Left forelimb (tissue), 1 donor: ENCODE measurements around the gene PTF1A.
"Not testable (repeated sequence)": the region's sequence is repeated elsewhere in the genome, so short reads cannot be mapped to it uniquely, and the experiment has no call there.

Experiments used
- DNase-seq: peaks from one replicate; pipeline ENCODE4 v3.0.0-alpha.2; 2018; ENCODE audit warnings: low spot score

Gene PTF1A

DNA sequence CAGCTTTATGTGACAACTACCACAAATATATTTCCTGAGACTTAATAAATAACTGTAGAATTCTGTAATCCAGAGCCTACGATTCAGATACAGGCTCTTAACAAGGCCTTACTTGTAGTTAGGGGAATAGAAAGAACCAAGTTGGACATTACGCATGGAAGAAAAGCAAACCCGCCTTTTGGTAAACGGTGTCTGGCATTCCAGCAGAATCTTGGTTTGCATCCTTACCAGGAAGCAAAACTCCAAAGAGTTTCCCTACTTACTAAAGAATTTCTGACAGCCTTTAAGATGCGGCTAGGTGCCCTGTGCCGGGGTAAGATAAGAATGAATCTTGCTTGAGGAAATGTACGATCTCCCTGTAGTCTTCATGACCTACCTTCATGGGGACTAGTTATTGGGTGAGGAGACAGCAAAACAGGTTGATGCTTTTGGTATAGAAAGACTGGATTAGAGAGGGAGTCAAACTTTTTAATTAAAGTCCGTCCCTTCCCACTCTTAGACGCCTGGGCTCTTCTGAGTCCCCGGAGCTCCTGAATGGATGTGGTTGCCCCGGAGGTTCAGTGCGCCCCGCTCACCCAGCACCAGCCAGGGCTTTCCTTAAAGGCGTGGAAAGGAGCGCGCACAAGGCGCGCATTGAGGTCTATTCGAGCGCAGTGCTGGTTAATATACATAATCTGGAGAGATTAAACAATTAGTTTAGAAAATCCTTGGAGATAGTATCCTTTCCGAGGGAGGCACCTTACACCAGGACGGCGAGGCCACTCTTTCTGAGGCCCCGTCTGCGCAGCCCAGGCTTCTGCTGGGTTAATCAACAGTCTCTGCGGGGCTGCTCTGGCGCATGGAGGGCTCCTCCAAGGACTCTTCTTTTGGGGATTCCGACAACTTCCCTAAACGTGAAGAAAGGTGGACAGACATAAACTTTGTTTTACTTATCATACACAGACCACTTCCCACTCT lies 11.5 kb downstream of the PTF1A start:
- DNase-seq: no peak

DNA sequence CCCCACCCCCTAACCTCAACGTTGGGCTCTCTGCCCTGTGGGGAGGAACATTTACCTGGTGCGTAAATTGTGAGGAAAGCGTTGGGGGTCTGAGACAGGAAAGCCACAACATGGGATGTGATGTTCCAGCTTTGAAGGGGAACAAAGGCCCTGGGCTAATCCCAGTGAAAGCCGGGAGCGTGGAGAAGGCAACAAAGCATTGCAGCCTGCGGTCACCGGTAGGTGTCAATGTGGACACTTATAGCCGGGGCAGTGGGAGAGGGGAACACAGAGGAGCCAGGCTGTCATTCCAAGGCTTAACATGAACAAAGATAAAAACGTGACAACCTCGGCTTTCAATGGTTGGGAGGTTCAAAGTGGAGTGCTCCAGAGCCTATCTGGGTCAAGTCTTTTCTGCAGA lies 12.7 kb downstream of the PTF1A start:
- no peak for DNase-seq

DNA sequence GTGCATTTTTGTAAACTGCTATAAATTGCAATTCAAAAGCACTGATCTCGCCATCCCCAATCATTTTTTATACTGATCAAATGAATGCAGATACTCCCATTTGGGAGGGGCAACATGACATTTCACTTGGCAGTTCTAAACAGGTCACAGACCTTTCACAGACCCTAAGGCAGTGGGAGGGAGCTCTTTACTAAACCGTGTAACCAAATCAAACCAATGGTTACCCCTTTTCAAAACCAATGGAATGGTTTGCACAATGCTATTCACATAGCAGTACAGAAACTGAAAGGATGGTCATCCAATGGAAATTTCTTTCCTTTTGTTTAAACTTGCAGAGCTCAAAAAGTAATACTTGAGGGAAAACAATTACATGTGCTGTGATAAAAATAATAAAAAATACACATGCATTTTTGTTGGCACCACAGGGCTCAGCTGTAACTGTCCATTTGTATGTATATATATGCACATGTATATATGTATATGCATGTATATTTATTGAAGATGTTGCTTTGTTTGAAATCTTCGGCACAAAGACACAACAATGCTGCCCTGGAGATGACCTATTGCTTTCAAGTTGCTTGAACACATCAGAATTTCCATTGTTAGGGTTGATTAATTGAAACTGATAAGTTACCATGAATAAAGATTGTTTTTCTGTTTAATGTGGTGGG lies 14.0 kb downstream of the PTF1A start:
- DNase-seq: no peak

DNA sequence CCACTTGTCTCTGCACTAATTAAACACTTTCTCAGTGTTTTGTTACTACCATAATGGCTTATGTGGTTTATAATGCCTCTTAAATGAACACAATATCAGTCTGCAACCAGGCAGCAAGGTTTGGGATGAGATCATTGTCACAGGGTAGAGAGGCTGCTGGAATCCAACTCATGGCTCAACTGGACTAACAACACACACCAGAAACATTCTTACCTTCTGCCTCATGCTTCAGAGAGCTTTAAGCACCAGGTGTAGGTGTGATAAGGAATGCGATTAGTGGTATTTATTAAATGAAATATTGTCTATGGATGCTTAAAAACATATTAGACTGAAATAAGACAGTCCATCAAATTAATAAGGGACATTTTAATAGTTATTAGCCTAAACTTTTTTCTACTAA lies 25.4 kb downstream of the PTF1A start:
- no peak for DNase-seq

DNA sequence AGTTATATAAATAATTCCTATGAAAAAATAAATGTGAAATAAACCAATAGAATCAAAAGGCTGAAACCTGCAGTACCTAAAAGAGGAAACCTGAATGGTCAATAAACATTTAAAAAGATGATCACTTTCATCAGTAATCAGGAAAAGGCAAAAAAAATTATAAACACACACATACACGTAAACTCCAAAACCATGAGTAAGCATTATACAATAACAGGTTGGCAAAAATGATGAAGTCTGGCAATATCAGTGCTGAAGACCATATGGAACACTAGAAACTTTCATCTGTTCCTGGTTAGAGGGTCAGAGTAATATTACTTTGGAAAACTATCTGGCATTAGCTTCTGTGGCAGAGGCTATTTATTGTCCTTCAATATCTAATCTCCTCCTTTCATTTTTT lies 38.5 kb downstream of the PTF1A start:
- DNase-seq: no peak

DNA sequence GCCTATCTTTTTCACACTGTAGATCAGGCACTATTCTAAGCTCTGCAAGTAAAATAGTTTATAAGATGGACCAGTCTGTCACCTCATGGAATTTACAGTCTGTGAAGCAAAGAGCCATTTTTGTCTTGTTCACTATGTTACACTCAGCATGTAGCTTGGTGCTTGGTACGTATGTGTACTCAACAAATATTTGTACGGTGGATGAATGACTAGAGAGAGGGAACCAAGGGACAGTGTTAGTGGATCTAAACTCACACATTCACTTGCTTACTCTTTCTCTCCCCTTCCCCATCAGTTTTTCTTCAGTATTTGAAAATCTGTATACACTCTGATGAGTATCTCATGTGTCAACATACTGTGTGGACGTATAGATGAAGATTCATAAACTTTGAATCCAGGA lies 45.9 kb downstream of the PTF1A start:
- DNase-seq: no peak

DNA sequence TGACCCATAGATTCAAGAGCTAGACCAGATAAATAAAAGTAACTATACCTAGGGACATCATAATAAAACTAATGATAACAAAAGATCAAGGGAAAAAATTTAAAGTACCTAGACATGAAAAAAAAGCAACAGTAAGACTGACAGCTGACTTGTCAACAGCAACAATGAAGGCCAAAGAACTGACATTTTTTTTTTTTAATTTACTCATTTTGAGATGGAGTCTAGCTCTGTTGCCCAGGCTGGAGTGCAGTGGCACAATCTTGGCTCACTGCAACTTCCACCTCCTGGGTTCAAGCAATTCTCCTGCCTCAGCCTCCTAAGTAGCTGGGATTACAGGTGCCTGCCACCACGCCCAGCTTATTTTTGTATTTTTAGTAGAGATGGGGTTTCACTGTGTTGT lies 49.7 kb downstream of the PTF1A start:
- not testable (repeated sequence) for DNase-seq
